Measurements from ENCODE around the gene CMSS1.

The CMSS1 gene

GRCh38 chr3:99852851-99853250 is 35.2 kb downstream of the CMSS1 start:
- Histone ChIP-seq H3K4me1 (ENCODE audit: insufficient read depth, low read length) (peaks cover 21% of the 10 kb centered on the region), H3K9me3 (ENCODE audit: control insufficient read depth, insufficient read depth, low read length) (no peaks in the 10 kb centered on the region), H3K36me3 (ENCODE audit: insufficient read depth, low read length) (no peaks in the 10 kb centered on the region), H3K9ac (ENCODE audit: low read depth, low read length) (no peak overlapping the region)

GRCh38 chr3:99854756-99855298 is 37.2 kb downstream of the CMSS1 start:
- Histone ChIP-seq H3K36me3 (ENCODE audit: insufficient read depth, low read length) (no peaks in the 10 kb centered on the region), H3K9ac (ENCODE audit: low read depth, low read length) (no peak overlapping the region), H3K4me1 (ENCODE audit: insufficient read depth, low read length) (peaks cover 21% of the 10 kb centered on the region), H3K9me3 (ENCODE audit: control insufficient read depth, insufficient read depth, low read length) (no peaks in the 10 kb centered on the region)

DNA sequence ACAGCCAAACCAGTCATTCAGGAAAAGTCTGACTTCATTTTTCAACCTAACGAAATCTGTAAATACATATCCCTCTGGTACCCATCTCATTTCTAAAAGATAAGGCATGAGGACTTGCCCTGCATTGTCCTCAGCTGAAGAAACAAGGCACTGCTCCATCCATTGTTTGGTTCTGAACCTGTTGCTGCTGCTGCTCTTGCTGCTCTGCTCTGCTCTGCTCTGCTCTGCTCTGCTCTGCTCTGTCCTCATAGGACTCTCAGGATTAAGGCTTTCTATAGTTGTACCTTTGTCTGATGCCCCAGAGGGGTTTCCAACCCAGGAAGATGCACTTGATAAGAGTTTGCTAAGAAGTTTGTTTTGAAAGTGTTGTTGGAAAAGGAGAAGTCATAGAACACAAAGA is 38.2 kb downstream of the CMSS1 start:
- Histone ChIP-seq H3K36me3 (ENCODE audit: insufficient read depth, low read length) (no peaks in the 10 kb centered on the region), H3K9ac (ENCODE audit: low read depth, low read length) (no peak overlapping the region), H3K4me1 (ENCODE audit: insufficient read depth, low read length) (peaks cover 18% of the 10 kb centered on the region)

GRCh38 chr3:99856437-99857220 is 39.0 kb downstream of the CMSS1 start:
- H3K9me3 ChIP-seq (ENCODE audit: control insufficient read depth, insufficient read depth, low read length) = no peaks in the 10 kb centered on the region
- H3K9ac ChIP-seq (ENCODE audit: low read depth, low read length) = no peak overlapping the region
- H3K36me3 ChIP-seq (ENCODE audit: insufficient read depth, low read length) = no peaks in the 10 kb centered on the region
- peaks cover 18% of the 10 kb centered on the region for H3K4me1 ChIP-seq (ENCODE audit: insufficient read depth, low read length)

More for the DNA sequence above, 38.2 kb downstream of the CMSS1 start:
- H3K9me3 ChIP-seq (ENCODE audit: control insufficient read depth, insufficient read depth, low read length) = no peaks in the 10 kb centered on the region

GRCh38 chr3:99857278-99857677 is 39.6 kb downstream of the CMSS1 start:
- H3K9ac ChIP-seq (ENCODE audit: low read depth, low read length) = no peak overlapping the region
- H3K9me3 ChIP-seq (ENCODE audit: control insufficient read depth, insufficient read depth, low read length) = no peaks in the 10 kb centered on the region; the same call in 1 of the 2 replicates
- peaks cover 18% of the 10 kb centered on the region for H3K4me1 ChIP-seq (ENCODE audit: insufficient read depth, low read length)
- H3K36me3 ChIP-seq (ENCODE audit: insufficient read depth, low read length) = no peaks in the 10 kb centered on the region

DNA sequence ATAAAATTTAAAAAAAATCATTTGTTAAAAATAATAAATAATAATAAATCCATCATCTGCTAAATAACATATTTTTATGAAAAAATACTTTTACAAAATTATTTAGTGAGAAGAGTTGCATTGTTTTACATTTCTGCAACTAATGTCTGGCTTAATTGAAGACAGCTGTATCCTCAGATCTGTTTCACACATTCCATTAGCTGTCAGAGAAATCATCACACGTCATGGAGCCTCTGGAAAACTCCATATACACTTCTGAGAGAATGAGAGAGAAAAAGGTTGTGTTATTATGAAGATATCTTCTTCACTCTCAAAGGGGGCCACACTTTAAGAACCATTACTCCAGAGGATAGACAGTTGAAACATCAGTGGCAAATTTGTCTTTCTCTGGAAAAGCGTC is 40.8 kb downstream of the CMSS1 start:
- H3K9me3 ChIP-seq (ENCODE audit: control insufficient read depth, insufficient read depth, low read length) = no peaks in the 10 kb centered on the region; the same call in 1 of the 2 replicates
- peaks cover 14% of the 10 kb centered on the region for H3K4me1 ChIP-seq (ENCODE audit: insufficient read depth, low read length)
- no peak overlapping the region for H3K9ac ChIP-seq (ENCODE audit: low read depth, low read length)
- H3K36me3 ChIP-seq (ENCODE audit: insufficient read depth, low read length) = no peaks in the 10 kb centered on the region

GRCh38 chr3:99859825-99860224 is 42.2 kb downstream of the CMSS1 start:
- peaks cover 3% of the 10 kb centered on the region for H3K4me1 ChIP-seq (ENCODE audit: insufficient read depth, low read length)
- no peaks in the 10 kb centered on the region; the same call in 1 of the 2 replicates for H3K9me3 ChIP-seq (ENCODE audit: control insufficient read depth, insufficient read depth, low read length)
- no peaks in the 10 kb centered on the region for H3K36me3 ChIP-seq (ENCODE audit: insufficient read depth, low read length)
- no peak overlapping the region for H3K9ac ChIP-seq (ENCODE audit: low read depth, low read length)

- peaks cover 2% of the 10 kb centered on the region; the same call in 1 of the 2 replicates for H3K4me1 ChIP-seq (ENCODE audit: insufficient read depth, low read length)
- no peaks in the 10 kb centered on the region for H3K36me3 ChIP-seq (ENCODE audit: insufficient read depth, low read length)
- no peaks in the 10 kb centered on the region; the same call in 1 of the 2 replicates for H3K9me3 ChIP-seq (ENCODE audit: control insufficient read depth, insufficient read depth, low read length)
- H3K9ac ChIP-seq (ENCODE audit: low read depth, low read length) = no peak overlapping the region
These were observed 43.6 kb downstream of the CMSS1 start for GRCh38 chr3:99861216-99861615.

DNA sequence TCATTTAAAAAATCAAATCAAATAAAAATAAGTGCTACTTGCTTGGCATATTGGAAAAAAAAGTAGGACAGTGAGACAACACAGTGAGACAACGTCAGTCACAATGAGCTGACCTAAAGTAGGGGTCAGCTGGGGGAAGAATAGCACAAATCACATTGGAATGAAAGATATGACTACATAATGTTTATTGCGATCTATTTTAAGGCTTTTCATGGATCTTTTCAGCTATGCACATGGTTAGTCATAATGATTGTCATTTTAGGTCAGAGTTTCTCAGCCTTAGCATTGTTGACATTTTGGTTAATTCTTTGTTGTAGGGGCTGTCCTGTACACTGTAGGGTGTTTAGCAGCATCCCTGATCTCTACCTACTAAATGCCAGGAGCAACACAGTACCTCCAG is 44.5 kb downstream of the CMSS1 start:
- H3K36me3 ChIP-seq (ENCODE audit: insufficient read depth, low read length) = no peaks in the 10 kb centered on the region
- no peak overlapping the region for H3K9ac ChIP-seq (ENCODE audit: low read depth, low read length)
- H3K4me1 ChIP-seq (ENCODE audit: insufficient read depth, low read length) = peaks cover 9% of the 10 kb centered on the region; the same call in 1 of the 2 replicates
- no peaks in the 10 kb centered on the region; the same call in 1 of the 2 replicates for H3K9me3 ChIP-seq (ENCODE audit: control insufficient read depth, insufficient read depth, low read length)

GRCh38 chr3:99863002-99863401 is 45.3 kb downstream of the CMSS1 start:
- Histone ChIP-seq H3K9me3 (ENCODE audit: control insufficient read depth, insufficient read depth, low read length) (no peaks in the 10 kb centered on the region; the same call in 1 of the 2 replicates), H3K9ac (ENCODE audit: low read depth, low read length) (no peak overlapping the region), H3K4me1 (ENCODE audit: insufficient read depth, low read length) (peaks cover 10% of the 10 kb centered on the region; the same call in 1 of the 2 replicates), H3K36me3 (ENCODE audit: insufficient read depth, low read length) (no peaks in the 10 kb centered on the region)

GRCh38 chr3:99863588-99863987 is 45.9 kb downstream of the CMSS1 start:
- H3K4me1 ChIP-seq (ENCODE audit: insufficient read depth, low read length) = peaks cover 14% of the 10 kb centered on the region; the same call in 1 of the 2 replicates
- no peaks in the 10 kb centered on the region; the same call in 1 of the 2 replicates for H3K9me3 ChIP-seq (ENCODE audit: control insufficient read depth, insufficient read depth, low read length)
- no peak overlapping the region for H3K9ac ChIP-seq (ENCODE audit: low read depth, low read length)
- no peaks in the 10 kb centered on the region for H3K36me3 ChIP-seq (ENCODE audit: insufficient read depth, low read length)

GRCh38 chr3:99864289-99864688 is 46.6 kb downstream of the CMSS1 start:
- H3K9me3 ChIP-seq (ENCODE audit: control insufficient read depth, insufficient read depth, low read length) = no peaks in the 10 kb centered on the region; the same call in 1 of the 2 replicates
- H3K4me1 ChIP-seq (ENCODE audit: insufficient read depth, low read length) = peaks cover 14% of the 10 kb centered on the region; the same call in 1 of the 2 replicates
- no peak overlapping the region for H3K9ac ChIP-seq (ENCODE audit: low read depth, low read length)
- no peaks in the 10 kb centered on the region for H3K36me3 ChIP-seq (ENCODE audit: insufficient read depth, low read length)

GRCh38 chr3:99865321-99865720 is 47.7 kb downstream of the CMSS1 start:
- no peaks in the 10 kb centered on the region; the same call in 1 of the 2 replicates for H3K9me3 ChIP-seq (ENCODE audit: control insufficient read depth, insufficient read depth, low read length)
- no peak overlapping the region for H3K9ac ChIP-seq (ENCODE audit: low read depth, low read length)
- H3K36me3 ChIP-seq (ENCODE audit: insufficient read depth, low read length) = no peaks in the 10 kb centered on the region
- peaks cover 14% of the 10 kb centered on the region; the same call in 1 of the 2 replicates for H3K4me1 ChIP-seq (ENCODE audit: insufficient read depth, low read length)

GRCh38 chr3:99866261-99866761 is 48.6 kb downstream of the CMSS1 start:
- Histone ChIP-seq H3K4me1 (ENCODE audit: insufficient read depth, low read length) (peaks cover 15% of the 10 kb centered on the region), H3K9ac (ENCODE audit: low read depth, low read length) (no peak overlapping the region), H3K36me3 (ENCODE audit: insufficient read depth, low read length) (no peaks in the 10 kb centered on the region), H3K9me3 (ENCODE audit: control insufficient read depth, insufficient read depth, low read length) (no peaks in the 10 kb centered on the region; the same call in 1 of the 2 replicates)

Data from ES-I3 (cell line).